ENCODE measurements around the gene SEL1L3.

Gene SEL1L3

DNA sequence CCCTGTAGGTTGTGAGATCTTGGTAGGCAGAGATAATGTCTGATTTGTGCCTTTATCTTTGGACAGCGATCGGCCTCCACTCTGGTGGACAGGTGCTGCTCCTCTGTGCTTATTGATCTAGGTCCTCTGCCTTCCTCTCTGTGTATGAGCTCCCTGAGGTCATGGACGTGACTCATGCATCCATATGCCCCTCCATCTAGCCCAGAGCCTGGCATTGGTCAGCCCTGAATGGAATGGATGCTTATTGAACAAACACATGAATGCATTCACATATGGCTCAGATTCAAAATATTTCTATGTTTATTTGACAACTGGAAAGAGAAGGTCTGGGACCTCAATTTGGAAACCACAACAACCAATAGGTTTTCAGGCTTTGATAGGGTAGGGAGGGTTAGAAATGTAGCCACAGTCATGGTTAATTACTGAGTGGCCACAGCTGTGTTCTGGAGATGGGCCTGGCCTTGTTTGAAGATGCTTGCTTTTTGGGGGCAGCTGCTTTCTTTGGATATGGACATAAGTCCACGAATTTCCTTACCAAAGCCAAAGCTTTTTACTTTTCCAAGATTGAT is 76.2 kb downstream of the SEL1L3 start:
- no peak for DNase-seq

DNA sequence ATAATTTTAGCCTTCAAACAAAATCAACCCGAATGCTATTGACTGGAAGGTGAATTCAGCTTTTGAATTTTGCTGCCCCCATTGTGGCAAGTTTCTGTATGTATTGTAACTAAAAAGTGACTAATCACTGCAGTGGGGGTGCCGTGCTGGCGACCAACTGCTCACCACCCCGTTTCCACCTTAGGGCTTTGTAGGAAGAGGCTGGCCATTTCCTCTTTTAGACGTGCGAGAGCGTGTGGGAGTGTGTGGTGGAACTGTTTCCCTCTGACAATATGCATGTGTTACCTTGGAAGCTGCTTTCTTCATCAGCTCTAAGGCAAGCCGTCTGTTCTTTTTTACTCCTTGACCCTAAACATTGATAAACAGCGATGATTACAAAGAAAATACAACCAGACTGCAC is 78.8 kb downstream of the SEL1L3 start:
- DNase-seq, result no peak

DNA sequence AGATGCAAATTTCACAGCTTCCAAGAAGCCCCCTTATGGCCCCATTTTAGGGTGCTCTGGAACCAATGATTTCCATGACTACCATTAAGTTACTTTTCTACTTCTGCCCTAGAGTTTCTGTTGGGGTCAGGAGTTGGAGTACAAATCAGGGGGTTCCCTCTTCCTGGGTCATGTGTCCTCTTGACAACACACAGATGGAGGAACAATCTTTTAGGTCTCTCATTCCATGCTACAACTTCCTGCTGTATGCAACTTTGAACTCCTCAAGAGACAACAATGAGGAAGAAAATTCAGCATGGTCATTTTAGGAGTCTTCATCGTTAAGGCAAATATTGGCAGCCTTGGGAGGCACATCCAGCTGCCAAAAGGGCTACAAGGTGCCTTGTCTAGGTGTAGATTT is 79.7 kb downstream of the SEL1L3 start:
- DNase-seq, result no peak

DNA sequence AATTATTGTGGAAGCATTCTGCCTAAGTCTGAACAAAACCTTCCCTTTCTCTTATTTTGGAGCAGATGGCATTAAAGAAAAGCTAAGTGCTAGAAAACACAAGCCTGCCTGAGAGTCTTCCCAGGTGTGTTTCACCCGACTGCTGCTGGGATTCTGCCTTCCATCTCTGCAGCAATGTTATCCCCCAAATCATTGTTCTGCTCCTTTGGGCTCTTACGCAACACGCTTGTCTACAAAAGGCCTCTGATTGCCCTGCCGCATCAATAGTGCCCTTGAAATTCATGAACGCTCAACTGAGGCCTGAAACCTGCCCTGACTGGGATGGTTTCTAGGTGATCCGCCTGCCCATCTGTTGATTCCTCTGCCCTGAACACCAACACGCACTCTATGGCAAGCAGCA is 80.3 kb downstream of the SEL1L3 start:
- no peak for DNase-seq

DNA sequence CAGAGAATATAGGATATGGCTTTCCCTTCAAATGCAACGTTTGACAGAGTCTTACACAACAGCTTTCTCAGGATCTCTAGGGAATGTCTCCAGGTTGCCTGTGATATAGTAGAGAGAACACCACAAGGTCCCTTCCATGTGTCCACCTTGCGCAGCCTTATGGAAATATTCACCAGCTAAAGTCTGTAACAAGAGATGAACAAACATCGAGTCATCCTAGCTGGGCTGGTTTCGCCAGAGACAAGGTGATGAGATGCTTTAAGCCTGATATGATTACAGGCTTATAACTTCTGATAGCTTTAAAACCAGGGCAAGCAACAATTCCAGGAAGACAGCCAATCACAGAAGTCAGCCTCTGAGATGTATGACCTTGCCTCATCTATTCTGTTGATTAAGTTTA is 83.8 kb downstream of the SEL1L3 start:
- no peak for DNase-seq

DNA sequence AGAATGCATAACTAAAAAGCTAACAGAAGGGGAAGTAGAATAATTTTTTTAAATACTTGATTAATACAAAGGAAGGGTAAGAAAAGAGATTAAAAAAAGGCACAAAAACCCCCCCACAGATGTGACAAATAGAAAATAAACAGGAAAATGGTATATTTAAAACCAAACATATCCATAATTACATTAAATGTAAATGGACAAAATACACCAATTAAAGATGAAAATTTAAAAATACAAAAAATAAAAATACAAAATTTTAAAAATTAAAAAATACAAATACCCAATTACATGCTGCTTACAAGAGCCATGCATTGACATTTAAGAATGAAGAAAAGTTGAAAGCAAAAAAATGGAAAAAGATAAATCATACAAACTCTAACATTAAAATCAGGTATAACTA is 86.0 kb downstream of the SEL1L3 start:
- no peak for DNase-seq

DNA sequence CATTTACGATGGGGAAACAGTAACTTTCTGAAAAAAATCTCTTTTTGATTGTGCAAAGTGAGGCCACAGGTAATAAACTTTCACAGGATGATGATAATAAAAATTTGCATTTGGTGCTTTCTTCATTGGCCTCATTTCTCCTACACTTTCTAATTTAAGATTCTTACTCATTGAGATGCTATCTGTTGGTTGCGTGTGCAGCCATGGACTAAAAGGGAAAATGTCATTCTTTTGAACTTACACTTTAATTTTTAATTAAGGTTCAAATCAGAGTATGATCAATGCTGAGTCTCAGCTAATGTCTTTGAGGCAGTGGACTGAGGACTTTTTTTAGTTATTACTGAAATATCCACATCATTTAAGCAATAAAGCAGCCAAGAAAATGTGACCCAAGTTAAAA is 87.6 kb downstream of the SEL1L3 start:
- no peak for DNase-seq

DNA sequence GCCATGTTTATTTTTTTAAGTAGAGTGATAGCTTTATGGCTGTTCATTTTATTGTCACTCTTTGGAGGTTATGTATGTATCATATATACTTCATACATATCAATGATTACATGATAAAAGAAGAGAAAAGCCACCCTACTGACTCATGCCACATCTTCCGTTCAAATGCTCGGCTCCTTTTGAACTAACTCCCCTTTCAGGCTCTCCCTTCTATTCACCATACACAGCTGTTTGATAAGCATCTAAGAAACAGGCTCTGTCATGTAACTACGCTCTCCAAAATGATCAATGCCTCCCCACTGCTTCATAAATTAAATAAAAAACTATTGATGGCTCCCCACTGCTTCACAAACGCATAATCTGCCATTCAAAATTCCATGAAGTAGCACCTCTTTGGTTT is 89.4 kb downstream of the SEL1L3 start:
- DNase-seq, result no peak

DNA sequence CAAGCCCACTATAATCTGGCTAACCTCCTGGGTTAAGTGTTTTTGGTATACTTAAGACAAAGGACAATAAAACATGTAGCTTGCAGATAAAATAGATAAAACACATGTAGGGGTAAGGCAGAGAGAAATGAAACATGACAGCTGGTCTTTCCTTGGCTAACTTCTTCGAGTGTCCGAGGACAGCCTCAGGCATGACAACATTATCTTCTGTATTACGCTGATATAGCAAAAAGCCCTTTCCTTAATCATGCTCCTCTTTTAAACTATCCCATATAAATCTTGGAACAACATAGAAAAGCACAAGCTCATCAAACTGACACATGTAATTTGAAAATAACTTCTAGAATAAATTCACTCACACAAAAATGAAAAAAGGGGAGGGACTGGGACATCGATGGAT is 91.1 kb downstream of the SEL1L3 start:
- no peak for DNase-seq

DNA sequence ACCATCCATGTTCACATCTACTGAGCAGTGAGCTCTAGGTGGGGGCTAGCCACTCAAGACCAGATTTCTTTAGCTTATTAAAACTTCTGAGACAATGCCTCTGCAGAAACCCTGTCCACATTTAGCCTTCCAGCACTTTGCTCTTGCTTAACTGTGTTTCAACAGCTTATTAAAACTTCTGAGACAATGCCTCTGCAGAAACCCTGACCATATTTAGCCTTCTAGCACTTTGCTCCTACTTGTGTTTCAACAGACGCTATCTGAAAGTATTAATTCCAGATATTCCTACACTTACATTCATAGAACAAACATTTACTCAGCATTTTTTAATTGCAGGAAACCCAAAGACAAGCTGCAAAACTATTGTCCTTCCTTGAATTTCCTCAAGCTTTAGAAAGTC is 91.9 kb downstream of the SEL1L3 start:
- DNase-seq, result no peak

DNA sequence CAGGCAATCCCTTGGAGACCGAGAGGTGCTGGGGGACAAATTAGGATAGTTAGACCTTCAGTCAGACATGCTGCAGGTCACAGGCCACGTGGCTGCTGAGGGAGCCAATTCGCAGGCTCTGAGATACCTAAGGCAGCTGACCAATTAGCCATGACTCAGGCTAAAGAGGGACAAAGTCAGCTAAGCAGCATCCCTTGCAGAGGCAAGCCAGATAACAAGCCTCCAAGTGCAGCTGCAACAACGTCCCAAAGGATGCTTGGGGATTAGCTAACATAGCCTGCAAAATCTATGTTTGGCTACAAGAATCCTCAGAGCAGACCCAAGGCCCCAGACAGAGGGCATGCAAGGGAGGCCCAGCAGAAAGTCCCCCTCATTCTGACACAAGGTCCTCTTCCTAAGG is 93.5 kb downstream of the SEL1L3 start:
- peak; percentile 48 for DNase-seq

DNA sequence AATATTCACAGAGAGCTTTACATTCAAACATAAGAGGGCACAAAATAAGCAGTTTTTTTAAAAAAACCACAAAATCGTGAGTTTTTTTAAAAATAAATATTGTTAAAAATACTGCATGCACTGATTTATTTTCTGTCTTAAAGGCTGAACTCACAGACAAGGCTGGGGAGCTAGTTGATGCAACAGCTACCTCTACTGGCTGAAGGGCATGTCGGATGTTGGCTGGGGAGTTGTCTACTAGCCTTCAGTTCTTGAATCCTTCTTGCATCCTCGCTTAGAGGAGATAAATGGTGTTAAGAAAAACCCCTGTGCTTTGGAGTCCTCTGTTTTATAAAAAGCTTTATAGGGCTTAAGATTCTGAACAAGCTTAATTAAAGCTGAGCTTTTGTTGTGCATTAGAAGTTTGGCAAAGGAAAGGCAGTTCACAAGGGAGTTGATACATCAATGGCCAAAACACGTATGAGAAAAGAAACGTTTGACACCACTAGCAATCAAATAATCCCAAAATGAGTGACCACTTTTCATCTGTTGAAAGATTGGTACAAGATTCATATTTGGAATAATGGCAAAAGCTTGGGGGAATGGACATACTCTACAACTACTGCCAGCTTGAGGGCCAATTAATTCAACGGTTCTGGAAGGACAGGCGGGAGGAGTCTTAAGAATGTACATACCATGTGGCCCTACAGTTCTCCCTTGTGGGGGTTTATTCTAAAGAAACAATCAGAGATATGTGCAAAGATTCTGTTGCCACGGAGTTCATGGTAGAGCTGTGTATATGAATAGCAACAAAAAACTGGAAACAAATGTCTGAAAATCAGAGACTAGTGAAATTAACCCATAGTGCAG is 94.7 kb downstream of the SEL1L3 start:
- peak; percentile 78 for DNase-seq

DNA sequence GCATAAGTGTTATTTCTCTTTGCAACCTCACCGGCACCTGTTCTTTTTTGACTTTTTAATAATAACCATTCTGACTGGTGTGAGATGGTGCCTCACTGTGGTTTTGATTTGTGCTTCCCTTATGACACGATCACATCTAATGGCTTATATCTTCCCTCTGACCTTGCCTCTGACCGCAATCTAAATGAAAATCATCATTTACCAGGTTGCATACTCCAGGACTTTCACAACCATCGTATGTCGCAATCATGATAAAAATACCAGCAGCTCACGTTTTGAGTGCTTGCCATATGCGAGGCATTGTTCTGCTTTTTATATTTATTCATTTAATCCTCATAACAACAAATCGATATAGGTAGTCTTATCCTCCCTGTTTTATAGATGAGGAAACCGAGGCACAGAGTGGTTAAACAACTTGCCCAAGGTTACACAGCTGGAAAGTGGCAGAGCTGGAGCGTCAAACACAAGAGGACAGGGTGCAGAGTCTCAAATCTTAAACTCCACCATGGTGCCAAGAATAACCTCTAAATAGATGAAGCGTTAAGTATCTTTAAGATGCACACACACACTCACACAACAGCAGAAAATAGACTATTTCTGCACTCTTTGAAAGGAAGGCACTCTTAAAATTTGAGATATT is 102.2 kb downstream of the SEL1L3 start:
- no peak for DNase-seq

DNA sequence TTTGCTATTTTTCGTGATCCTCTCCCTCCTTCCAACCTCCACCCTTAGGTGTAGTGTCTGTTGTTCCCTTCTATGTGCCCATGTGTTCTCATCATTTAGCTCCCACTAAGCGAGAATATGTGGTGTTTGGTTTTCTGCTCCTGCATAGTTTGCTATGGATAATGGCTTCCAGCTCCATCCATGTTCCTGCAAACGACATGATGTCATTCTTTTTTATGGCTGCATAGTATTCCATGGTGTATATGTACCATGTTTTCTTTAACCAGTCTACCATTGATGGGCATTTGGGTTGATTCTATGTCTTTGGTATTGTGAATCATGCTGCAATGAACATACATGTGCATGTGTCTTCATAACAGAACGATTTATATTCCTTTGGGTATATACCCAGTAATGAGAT is 102.7 kb downstream of the SEL1L3 start:
- no peak for DNase-seq

DNA sequence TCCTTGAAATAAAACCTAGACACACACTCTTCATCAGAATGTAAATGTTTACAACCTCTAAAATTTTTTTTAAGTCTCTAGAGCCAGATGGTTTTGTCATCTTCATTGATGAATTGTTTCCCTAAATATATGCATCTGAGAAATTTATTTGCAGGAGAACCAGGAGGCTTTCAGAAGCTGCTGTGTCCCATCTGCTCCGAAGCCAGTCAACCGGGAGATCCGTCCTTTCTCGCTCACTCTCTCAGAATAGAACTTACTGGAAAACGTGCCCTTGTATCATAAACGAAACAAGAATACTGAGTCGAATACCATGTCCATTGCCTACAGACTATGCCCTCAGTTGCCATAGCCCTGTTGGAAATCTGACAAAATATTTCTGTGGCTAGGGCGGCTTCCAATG is 103.7 kb downstream of the SEL1L3 start:
- DNase-seq, result no peak

DNA sequence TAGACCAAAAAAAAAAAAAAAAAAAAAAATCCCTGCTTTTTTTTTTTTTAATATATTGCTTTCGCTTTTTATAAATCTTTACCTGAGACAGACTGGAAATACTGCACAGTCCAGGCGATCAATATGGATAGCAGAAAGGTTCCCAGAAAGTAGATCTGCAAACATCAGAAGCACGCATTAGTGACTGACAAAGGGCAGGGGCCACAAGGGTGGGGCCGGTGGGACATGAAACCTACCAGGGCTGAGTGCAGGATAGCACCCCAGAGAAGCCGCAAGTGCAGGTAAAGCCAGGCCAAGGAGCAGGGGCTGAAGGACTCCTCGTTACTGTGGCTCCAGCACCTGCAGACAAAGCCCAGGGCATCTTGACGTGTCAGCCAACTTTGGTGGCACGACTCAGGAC is 105.3 kb downstream of the SEL1L3 start:
- no peak for DNase-seq

DNA sequence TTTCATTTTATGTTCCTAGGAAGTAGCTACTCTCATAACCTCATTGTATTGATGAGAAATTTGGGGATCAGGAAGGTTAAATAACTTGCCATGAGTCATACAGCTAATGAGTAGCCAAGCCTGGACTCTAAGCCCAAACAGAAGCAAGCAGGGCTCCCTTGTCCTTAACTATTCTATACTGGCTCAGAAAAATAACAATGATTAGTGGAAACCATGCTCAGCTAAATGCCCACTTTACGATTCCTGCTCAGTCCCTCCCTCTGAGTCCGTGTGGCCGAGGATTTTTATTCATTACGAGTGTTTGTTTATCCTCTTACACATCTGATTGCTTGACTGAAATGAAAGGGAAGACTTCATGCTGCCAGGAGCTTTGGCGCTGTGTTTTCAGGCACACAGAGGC is 106.3 kb downstream of the SEL1L3 start:
- no peak for DNase-seq

DNA sequence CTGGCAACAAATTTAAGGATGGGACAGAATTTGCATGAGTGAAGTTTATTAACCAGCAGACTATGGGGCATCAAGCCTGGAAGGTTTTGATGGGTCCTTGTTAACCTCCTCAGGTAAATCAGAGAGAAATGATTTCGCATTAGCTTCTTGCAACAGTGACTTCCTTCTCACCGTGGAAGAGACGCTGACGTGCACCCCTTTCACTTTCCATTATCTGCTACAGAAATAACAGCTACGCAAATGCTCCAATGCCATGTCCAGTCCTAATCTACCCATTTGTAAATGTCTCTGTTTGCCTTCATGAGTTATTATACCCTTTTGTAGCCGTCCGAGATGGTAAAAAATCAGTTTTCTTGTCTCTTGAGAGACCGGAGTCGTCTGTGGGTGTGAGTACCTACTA is 106.9 kb downstream of the SEL1L3 start:
- no peak for DNase-seq

DNA sequence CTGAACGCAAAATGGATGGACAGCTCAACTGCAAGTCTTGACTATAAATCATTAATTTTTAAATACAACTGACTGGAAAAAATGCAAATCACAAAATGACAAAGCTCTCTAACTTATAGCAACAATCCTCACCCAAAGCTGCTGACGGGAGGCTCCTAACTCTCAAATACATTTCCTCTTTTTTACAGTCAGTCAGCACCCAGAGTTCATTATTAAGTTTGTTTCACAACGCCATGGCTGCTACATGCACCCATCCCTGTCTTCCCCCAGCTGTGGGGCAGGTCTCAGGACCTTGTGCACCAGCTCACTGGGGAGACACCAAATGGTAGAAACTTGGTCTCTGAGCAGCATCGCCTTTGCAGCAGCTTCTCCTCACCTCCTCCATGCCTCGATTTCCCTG is 109.5 kb downstream of the SEL1L3 start:
- DNase-seq, result no peak

DNA sequence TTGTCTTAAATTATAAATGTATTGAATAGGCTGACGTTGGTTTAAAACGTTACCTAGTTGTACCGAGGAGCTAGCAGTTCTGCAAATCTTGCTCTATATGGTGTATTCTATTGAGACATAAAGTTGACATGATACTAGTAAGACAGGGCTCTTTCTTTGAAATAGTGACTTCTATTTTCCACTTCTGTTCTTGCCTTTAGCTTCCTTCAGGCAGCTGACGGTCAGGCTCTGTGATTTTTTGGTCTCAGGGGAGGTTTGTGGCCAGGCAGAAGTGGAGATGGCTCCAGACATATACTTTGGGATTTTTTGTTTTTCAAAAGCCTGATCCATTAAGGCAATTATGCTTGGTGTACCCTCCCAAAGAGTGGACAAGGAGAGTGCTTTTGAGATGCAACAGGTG is 111.9 kb downstream of the SEL1L3 start:
- no peak for DNase-seq

DNA sequence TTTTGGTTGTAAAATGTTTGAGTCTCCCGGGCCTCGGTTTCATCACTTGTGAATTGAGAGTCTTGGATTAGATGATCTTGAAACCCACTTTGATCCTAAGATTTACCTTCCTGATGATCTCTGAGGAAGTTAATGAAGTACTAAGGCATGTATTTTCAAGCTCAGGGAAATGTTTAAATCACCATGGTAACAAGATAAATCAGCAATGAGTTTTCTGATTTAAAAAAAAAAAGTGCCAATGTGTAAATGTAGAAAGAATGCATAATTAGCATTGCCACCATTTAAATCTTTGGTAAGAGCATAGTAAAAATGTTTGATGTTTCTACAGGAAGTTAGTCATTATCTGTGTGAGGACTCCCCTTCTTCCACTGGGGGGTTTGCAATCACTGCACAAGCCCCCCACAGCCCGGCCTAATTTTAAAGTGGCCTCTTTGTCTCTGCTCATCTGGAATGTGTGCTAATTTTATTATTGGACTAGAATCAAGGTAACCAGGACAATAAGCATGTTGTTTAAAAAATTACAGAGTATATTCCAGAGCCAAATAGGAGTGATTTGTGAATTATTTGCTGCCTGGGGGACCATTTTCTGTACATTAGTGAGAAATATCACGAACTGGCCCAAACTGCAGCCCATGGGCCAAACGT is 113.5 kb downstream of the SEL1L3 start:
- no peak for DNase-seq

DNA sequence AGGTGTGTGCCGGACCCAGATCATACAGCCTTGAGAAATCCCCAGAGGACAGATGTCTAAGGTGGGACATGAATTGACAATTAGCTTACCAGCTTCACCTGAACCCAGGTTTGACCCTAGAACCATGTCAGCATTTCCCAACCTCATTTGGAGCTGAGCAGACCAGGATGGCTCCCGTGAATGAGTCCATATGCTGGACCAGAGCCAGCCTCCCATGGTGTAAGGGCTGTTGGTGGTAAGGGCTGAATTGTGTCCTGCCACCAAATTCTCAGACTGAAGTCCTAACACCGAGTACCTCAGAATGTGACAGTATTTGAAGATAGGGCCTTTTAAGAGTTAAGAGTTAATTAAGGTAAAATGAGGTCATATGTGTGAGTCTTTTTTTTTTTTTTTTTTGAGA is 118.8 kb downstream of the SEL1L3 start:
- DNase-seq, result no peak

DNA sequence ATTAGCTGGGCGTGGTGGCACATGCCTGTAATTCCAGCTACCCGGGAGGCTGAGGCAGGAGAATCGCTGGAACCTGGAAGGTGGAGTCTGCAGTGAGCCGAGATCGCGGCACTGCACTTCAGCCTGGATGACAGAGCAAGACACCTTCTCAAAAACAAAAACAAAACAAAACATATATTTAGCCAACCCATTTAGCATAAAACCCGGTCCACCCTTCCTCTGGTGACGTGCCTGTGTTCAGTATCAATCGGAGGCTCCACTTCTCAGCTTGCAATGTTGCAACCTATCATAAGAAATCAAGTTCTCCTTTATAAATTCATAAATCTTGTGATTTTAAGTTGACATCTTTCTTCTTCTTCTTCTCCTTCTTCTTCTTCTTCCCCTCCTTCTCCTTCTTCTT is 133.2 kb downstream of the SEL1L3 start:
- no peak for DNase-seq

DNA sequence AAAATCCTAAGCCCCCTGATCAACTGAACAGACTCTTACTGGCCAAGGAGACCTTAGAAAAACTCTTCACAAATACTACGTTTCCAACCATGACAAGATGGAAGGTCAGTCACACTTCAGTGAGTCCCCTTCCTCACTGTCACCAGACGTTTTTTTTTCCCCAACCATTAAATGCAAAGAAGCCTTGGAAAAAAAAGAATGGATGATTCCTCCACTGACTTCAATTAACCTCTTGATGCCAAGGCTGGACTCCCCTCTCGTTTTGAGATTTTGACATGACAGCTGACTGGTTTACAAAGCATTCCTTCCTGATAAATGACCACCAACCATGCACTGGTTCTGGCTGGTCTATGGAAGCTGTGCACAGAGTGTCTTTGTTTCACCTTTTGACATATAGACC is 133.9 kb downstream of the SEL1L3 start:
- no peak for DNase-seq
